Heart left ventricle (tissue), 13 donors: ENCODE data around the gene ZNF536.

Experiments
- CTCF ChIP-seq, 12 donors: fragments of 200-600 bp; sonication (generic) in 4 of 12; IDR thresholded peaks; one replicate each; pipeline versions ENCODE4 v1.5.0 to v1.8.0; 2018 to 2022; ENCODE audit warnings: antibody characterized with exemption in 12 of 12, mild to moderate bottlenecking in 5 of 12
- POLR2A ChIP-seq, 2 donors: fragments of 450-650 bp; IDR thresholded peaks; one replicate each; pipeline ENCODE4 v1.6.1; 2017; ENCODE audit warnings: antibody characterized with exemption in 2 of 2, mild to moderate bottlenecking in 2 of 2, moderate library complexity in 2 of 2
- donor health status: ischemic (EF 13 %, LVEDD 7.1; RV severe dilation, severe dysfunction).
- donor health status: DM: no; HTN: yes; CAD: no.
- donor health status: DM: no; HTN: no; CAD: no.
- donor health status: ischemic (EF 25% LVEDD 6.9; RV normal size, moderate dysfunction).
- donor health status: ischemic (EF 25% LVEDD 5.7; RV mildly dilated, moderate dysfunction).
- donor health status: ischemic (EF 35%, LVEDD 5.7; RV mildly dilated, moderate dysfunction).
- donor health status: nonischemic (EF 11% LVEDD 7.7; RV severe dilation, severe dysfunction).
- donor health status: DM: yes; HTN: yes; CAD: no.
- donor health status: PGD.
- donor health status: ischemic (EF 29% LVEDD 5.4; RV normal size, mild dysfunction).
- donor health status: nonischemic (EF 23%, LVEDD 6.1; RV moderate dilation, normal function).

GRCh38 chr19:30455881-30456280 is 83.7 kb downstream of the ZNF536 start:
- TF ChIP-seq CTCF (IDR thresholded peaks at IDR 0.05) (no peak), POLR2A (IDR thresholded peaks at IDR 0.05) (no peak)
